NCI-H2081 (cell line): ENCODE results near the gene SLC9B2.

Source experiments
- DNase-seq, 2 experiments: peaks; one replicate each; lab custom pipeline; 2025; lab: John Stamatoyannopoulos, UW

The SLC9B2 gene, protein sequence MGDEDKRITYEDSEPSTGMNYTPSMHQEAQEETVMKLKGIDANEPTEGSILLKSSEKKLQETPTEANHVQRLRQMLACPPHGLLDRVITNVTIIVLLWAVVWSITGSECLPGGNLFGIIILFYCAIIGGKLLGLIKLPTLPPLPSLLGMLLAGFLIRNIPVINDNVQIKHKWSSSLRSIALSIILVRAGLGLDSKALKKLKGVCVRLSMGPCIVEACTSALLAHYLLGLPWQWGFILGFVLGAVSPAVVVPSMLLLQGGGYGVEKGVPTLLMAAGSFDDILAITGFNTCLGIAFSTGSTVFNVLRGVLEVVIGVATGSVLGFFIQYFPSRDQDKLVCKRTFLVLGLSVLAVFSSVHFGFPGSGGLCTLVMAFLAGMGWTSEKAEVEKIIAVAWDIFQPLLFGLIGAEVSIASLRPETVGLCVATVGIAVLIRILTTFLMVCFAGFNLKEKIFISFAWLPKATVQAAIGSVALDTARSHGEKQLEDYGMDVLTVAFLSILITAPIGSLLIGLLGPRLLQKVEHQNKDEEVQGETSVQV

DNA sequence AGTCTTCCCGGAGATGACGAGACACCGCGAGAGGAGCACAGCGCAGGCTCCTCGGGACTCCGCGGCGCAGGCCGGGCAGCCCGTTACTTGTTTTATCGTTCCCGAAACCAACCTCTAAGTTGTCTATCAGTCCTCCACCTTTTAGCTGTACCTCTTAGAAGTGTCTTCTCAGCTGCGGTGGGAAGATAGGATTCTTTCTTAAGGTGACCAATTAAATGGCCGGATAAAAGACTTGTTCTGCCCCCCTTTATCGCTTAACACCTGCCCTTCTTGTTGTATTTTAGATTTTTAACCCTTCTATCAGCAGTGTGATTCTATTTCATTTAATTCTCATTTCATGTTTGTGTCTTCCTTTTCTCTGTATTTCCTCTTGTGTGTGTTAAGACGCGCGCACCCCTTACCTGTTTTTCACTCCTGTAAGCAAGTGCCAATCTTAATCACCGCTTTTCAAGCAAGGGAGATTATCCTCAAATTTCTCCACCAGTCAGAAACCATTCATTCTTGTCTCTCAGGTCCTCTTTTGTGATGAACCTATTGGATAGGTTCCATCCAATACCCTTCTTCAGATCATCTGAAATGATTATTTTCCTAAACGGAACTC, at the start of gene SLC9B2:
SLC9B2 (minus strand) TSS at position 15 of the 601 bp plus-strand sequence. CDS start 9,211 bp downstream, outside the sequence.
- DNase-seq = peak in 1 of 2 experiments; percentile 39

DNA sequence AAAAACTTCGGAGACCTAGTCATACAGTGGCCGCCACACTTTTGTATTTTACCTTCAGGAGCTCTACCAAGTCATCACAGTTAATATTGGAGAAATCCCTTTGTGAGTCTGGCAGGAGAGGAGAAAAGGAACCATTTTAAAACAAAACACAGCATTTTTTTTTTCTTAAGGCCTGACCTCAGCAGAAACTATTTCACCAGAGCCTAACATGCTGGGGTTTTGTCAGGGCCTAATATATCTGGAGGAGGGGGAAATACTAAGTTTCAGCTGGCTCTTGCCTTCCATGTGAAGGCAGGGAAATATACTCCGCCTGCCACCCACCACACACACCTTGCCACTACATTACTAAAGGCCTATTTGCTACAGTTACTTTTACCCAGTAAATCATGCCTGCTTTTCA, 49.6 kb upstream of the SLC9B2 start:
- DNase-seq = no peak

DNA sequence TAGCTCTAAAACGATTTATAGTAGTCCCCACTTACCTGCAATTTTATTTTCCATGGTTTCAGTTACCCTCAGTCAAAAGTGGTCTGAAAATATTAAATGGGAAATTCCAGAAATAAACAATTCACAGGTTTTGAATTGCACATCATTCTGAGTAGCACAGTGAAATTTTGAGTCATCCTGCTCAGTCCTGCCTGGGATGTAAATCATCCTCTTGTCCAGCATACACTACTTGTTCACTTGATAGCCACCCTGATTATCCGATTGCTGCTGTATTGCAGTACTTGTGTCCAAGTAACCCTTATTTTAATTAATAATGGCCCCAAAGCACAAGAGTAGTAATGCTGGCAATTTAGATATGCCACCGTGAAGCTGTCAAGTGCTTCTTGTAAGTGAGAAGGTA, 46.6 kb upstream of the SLC9B2 start:
- DNase-seq = no peak

DNA sequence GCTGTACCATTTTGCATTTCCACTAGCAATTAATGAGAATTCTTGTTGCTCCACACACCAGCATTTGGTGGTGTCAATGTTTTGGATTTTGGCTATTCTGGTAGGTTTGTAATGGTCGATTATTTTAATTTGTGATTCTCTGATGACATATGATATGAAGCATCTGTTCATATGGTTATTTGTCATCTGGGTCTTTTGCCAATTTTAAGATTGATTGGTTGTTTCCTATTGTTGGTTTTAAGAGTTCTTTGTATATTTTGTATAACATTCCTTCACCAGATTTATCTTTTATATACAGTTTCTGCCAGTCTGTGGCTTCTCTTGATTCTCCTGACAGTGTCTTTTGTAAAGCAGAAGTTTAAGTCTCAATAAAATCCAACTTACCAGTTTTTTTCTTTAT, 41.6 kb upstream of the SLC9B2 start:
- DNase-seq = no peak

GRCh38 chr4:103111598-103111997, 35.0 kb upstream of the SLC9B2 start:
- no peak for DNase-seq

DNA sequence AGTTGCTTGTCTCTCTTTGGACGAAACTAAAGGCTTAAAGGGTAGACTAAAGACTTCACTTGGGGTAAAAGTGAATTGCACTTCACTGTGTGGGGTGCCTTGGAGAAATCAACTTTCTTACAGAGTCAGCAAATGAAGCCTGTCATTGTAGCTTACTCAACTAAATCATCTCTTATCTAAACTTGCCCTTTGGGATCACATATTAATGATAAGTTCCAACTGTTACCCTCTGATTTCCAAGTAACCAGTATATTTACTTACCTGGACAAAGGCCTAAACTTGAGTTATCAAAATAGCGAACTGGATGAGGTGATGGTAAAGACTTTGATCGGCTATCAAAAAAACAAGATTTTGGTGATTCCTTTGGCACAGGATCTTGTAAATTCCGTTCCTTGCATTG, 32.0 kb upstream of the SLC9B2 start:
- DNase-seq = no peak

DNA sequence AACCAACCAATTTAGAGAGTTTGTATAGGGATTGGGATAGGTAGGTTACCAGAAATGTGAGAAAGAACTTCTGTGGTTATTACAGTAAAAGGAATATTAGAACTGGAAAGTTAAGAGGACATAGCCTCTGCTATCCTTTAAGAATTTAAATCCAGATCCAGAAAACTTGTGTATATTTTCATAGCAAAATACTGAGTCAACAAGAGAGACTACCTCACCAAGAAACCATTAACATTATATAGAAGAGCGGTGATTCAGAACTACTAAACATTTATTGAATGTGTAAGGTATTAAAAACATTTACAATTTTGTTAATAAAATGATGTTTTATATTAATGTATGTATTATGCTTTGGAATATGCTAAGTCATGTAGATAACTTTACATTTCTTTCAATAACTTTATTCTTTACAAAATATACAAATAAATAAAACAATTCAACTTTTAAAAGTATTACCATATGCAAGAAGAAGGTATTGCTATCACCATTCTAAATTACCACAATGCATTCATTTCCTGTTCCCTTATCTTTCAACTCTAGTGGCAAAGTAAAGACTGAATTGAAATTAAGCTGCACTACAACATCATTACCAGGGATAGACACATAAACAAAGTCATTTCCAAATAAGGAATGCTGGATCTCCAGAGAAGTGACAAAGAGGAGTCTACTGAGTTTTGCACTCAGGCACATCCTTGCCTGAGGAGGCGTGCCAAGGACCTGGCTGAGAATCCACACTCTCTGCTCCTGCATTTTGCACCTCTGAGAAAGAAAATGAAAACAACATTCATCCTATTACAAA, 29.2 kb upstream of the SLC9B2 start:
- DNase-seq = no peak

- no peak for DNase-seq
Observed at GRCh38 chr4:103104886-103105285, 28.3 kb upstream of the SLC9B2 start.

DNA sequence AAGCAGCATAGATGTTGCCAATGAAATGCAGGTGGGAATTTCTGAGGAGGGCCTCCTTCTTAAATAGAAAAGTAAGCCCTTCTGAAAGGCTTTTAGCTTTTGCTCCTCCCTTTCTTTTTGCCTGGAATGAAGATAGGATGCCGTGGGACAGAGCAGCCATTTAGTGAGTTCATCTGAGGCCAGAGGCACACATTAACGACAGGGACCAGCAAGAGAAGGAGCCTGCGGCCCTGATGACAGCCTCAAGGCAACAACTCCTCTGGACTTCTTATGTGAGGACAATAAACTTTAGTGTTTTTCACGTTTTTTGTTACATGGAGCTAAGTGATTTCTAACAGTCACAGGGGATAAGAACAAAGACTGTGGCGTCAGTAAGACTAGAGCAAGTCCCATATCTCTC, 24.1 kb upstream of the SLC9B2 start:
- no peak for DNase-seq

DNA sequence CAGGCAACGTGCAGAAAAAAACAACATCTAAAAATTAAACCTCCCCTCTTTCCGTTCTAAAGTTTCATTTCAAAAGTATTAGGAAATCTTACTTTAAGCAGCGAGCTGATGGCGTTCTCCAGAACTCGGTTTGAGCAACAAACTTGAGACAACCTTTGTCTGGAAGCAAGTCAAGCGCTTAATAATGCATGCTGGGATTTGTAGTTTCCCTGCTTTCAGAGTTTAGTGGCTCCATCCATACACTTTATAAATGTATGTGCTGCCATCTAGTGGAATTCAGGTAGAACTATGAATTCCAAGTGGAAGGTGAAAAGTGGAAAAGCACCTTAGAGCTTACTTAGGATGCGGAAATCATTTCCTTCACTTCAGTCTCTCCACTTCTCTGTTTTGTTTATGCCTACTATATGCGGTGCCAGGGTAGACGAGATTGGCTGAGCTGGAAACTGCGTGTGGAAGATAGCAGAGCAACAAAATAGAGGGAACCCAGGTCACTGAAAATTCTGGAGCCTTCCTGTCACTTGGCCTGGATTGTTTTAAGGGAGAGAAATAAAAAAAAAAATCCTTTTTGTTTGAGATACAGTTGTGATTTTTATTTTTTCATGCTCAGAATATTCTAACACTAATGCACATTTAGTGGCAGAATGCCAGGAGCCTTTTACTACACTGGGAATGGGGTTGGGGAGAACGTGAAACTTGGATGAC, 23.3 kb upstream of the SLC9B2 start, which contains the start of gene BDH2:
BDH2 (minus strand) TSS at position 144 of the 702 bp plus-strand sequence. CDS start 3,580 bp downstream, outside the sequence.
- peak; percentile 67 to 82 for DNase-seq

DNA sequence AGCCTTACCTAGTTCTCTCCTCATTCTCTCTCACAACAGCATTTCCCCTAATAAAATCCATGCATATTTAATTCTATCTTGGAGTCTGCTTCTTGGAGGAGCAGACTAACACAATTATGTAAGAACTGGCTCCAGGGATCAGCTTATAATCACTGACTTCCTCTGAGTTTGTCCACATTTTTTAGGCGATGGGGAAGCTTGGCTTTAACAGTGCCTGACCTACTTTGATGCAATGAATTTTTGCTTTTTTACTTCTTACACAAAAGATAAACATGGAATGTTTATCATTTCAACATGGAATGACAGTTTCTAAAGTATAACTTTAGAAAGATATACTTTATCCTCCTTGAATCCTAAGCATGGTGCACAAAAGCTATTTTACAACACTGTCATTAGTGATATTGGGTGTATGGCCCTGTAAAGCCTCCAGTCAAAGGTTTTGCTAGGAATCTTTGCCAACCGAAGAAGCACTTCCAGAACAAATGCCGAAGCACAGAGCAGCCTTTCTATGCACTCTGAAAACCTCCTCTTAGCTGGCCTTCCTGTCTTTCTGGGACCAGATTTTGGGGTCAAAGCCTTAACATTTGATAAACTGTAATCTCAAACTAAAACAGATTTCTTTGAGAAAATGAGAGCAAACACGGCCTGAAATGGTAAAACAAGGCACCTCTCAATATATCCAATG, 22.3 kb upstream of the SLC9B2 start:
- no peak for DNase-seq

GRCh38 chr4:103098341-103098740, 21.8 kb upstream of the SLC9B2 start:
- no peak for DNase-seq

GRCh38 chr4:103097112-103097511, 20.6 kb upstream of the SLC9B2 start:
- DNase-seq = no peak

GRCh38 chr4:103095080-103095479, 18.5 kb upstream of the SLC9B2 start:
- no peak for DNase-seq

GRCh38 chr4:103092245-103092644, 15.7 kb upstream of the SLC9B2 start:
- no peak for DNase-seq

GRCh38 chr4:103091601-103092223, 15.2 kb upstream of the SLC9B2 start:
- DNase-seq = peak; percentile 42 to 50

DNA sequence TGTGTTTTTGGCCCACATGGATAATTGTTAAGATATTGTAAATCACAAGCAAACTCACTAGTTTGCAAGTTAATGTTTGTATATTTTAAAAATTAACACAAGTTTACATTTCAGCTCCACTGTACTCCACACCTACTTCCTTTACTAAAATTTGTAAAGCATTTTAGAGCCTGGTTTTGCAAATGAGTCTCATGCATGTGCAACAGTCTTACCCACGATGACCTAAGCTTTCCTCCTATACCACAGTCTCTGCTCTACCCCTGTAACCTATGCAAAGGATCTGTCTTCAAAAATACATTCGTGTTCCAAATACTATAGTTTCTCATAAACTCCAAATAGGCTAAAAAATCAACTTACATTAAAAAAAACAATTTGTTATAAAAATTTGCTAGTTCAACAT, 12.9 kb upstream of the SLC9B2 start:
- DNase-seq = no peak

DNA sequence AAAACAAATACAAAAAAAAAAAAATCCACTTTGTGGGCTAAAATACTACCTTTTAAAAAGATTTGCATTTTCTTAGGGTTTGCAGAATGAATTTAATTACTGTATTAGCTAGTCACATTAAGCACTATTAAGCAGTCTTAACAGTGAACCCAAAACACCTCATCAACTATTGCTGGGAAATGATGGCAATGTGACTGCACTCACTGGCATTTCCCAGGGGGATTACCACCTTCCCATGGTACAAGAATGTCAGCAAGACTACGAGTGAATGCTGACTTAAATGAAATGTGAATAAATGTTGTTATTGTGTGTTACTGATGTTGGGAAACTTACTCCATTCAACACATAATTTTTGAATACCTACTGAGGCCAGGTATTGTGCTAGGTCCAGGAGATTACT, 10.0 kb upstream of the SLC9B2 start:
- DNase-seq = no peak

GRCh38 chr4:103085555-103086196, 9.1 kb upstream of the SLC9B2 start:
- DNase-seq = no peak

- no peak for DNase-seq
Observed at GRCh38 chr4:103079621-103080020, 3.1 kb upstream of the SLC9B2 start.
